HEK293 (cell line): Measurements from ENCODE around the gene CREM.
A peak's percentile ranks its signal among the peaks of the same experiment; 100 is the strongest.

ENCODE experiments used
- BCL11A ChIP-seq: fragments of 450-650 bp; formaldehyde crosslinking; IDR thresholded peaks from 2 replicates; pipeline ENCODE4 v1.5.1; 2016; ENCODE audit warnings: low read depth, missing biosample characterization, missing genetic modification characterization
- CTCF ChIP-seq: fragments of 450-650 bp; formaldehyde crosslinking; IDR thresholded peaks from 2 replicates; pipeline ENCODE4 v1.5.1; 2016; ENCODE audit warnings: missing biosample characterization, missing genetic modification characterization
- GFI1B ChIP-seq: fragments of 450-650 bp; formaldehyde crosslinking; IDR thresholded peaks from 2 replicates; pipeline ENCODE4 v1.5.1; 2016; ENCODE audit warnings: missing biosample characterization, missing genetic modification characterization
- INSM2 ChIP-seq: fragments of 450-650 bp; formaldehyde crosslinking; IDR thresholded peaks from 2 replicates; pipeline ENCODE4 v1.5.1; 2016; ENCODE audit warnings: missing biosample characterization, missing genetic modification characterization
- PATZ1 ChIP-seq: fragments of 450-650 bp; formaldehyde crosslinking; IDR thresholded peaks from 2 replicates; pipeline ENCODE4 v1.5.1; 2016; ENCODE audit warnings: missing biosample characterization, missing genetic modification characterization
- PRDM1 ChIP-seq: fragments of 450-650 bp; formaldehyde crosslinking; IDR thresholded peaks from 2 replicates; pipeline ENCODE4; 2016; ENCODE audit warnings: missing biosample characterization, missing genetic modification characterization
- PRDM10 ChIP-seq: fragments of 450-650 bp; formaldehyde crosslinking; IDR thresholded peaks from 2 replicates; pipeline ENCODE4 v1.5.1; 2016; ENCODE audit warnings: missing biosample characterization, missing genetic modification characterization
- SP3 ChIP-seq: fragments of 450-650 bp; formaldehyde crosslinking; IDR thresholded peaks from 2 replicates; pipeline ENCODE4 v1.5.1; 2016; ENCODE audit warnings: missing biosample characterization, missing genetic modification characterization
- ZBTB20 ChIP-seq: fragments of 450-650 bp; formaldehyde crosslinking; IDR thresholded peaks from 2 replicates; pipeline ENCODE4 v1.5.1; 2016; ENCODE audit warnings: missing biosample characterization, missing genetic modification characterization
- ZBTB21 ChIP-seq: fragments of 450-650 bp; formaldehyde crosslinking; IDR thresholded peaks from 2 replicates; pipeline ENCODE4 v1.5.1; 2017; ENCODE audit warnings: missing biosample characterization, missing genetic modification characterization
- ZBTB26 ChIP-seq: fragments of 450-650 bp; formaldehyde crosslinking; optimal IDR thresholded peaks from 2 replicates; pipeline ENCODE3; 2016; ENCODE audit warnings: missing biosample characterization, mild to moderate bottlenecking, missing genetic modification characterization
- ZNF114 ChIP-seq: fragments of 450-650 bp; formaldehyde crosslinking; IDR thresholded peaks from 2 replicates; pipeline ENCODE4 v1.5.0; 2017; ENCODE audit warnings: missing biosample characterization, missing genetic modification characterization
- ZNF133 ChIP-seq: fragments of 450-650 bp; formaldehyde crosslinking; IDR thresholded peaks from 2 replicates; pipeline ENCODE4 v1.5.1; 2016; ENCODE audit warnings: missing biosample characterization, missing genetic modification characterization
- ZNF214 ChIP-seq: fragments of 450-650 bp; formaldehyde crosslinking; IDR thresholded peaks from 2 replicates; pipeline ENCODE4 v1.5.1; 2017; ENCODE audit warnings: missing biosample characterization, mild to moderate bottlenecking, missing genetic modification characterization, borderline replicate concordance
- ZNF24 ChIP-seq: fragments of 450-650 bp; formaldehyde crosslinking; IDR thresholded peaks from 2 replicates; pipeline ENCODE4 v1.5.1; 2016; ENCODE audit warnings: missing biosample characterization, missing genetic modification characterization
- ZNF341 ChIP-seq: fragments of 450-650 bp; formaldehyde crosslinking; IDR thresholded peaks from 2 replicates; pipeline ENCODE4; 2016; ENCODE audit warnings: low read depth, missing biosample characterization, missing genetic modification characterization
- ZNF391 ChIP-seq: fragments of 450-650 bp; formaldehyde crosslinking; IDR thresholded peaks from 2 replicates; pipeline ENCODE4 v1.5.1; 2016; ENCODE audit warnings: low read depth, missing biosample characterization, missing genetic modification characterization, borderline replicate concordance
- ZNF488 ChIP-seq: fragments of 450-650 bp; formaldehyde crosslinking; IDR thresholded peaks from 2 replicates; pipeline ENCODE4 v1.5.1; 2016; ENCODE audit warnings: missing biosample characterization, missing genetic modification characterization
- ZNF510 ChIP-seq: fragments of 450-650 bp; formaldehyde crosslinking; IDR thresholded peaks from 2 replicates; pipeline ENCODE4 v1.5.1; 2018; ENCODE audit warnings: mild to moderate bottlenecking, missing genetic modification characterization, missing biosample characterization; ENCODE audit not compliant: insufficient replicate concordance
- ZNF530 ChIP-seq: fragments of 450-650 bp; formaldehyde crosslinking; IDR thresholded peaks from 2 replicates; pipeline ENCODE4 v1.5.1; 2016; ENCODE audit warnings: low read depth, missing biosample characterization, missing genetic modification characterization
- ZNF692 ChIP-seq: fragments of 450-650 bp; formaldehyde crosslinking; IDR thresholded peaks from 2 replicates; pipeline ENCODE4 v1.5.1; 2016; ENCODE audit warnings: missing biosample characterization, missing genetic modification characterization
- ZNF837 ChIP-seq: fragments of 450-650 bp; formaldehyde crosslinking; IDR thresholded peaks from 2 replicates; pipeline ENCODE4 v1.5.1; 2016; ENCODE audit warnings: missing biosample characterization, missing genetic modification characterization
- ZSCAN5A ChIP-seq: fragments of 450-650 bp; formaldehyde crosslinking; IDR thresholded peaks from 2 replicates; pipeline ENCODE4 v1.5.1; 2016; ENCODE audit warnings: missing biosample characterization, missing genetic modification characterization

The CREM gene

GRCh38 chr10:35090162-35090954 is 36.3 kb upstream of the CREM start, which contains the start of gene CUL2 (continued):
- peak; percentile 99 for TF ChIP-seq PRDM10 (tag by site-specific recombination)
- no peak for TF ChIP-seq CTCF (tag by site-specific recombination)
- TF ChIP-seq GFI1B (tag by site-specific recombination): no peak
- peak; percentile 91 for TF ChIP-seq ZNF24 (tag by site-specific recombination)
- TF ChIP-seq BCL11A: no peak
- TF ChIP-seq ZBTB26 (tag by site-specific recombination): peak; percentile 61
- TF ChIP-seq ZBTB20 (tag by site-specific recombination): peak; percentile 39; the same call in 1 of the 2 replicates
- TF ChIP-seq ZNF837 (tag by site-specific recombination): no peak
- no peak for TF ChIP-seq ZNF114
- TF ChIP-seq ZBTB21: no peak
- TF ChIP-seq ZNF133 (tag by site-specific recombination): no peak
- peak; percentile 75 for TF ChIP-seq ZNF692 (tag by site-specific recombination)
- TF ChIP-seq ZNF510 (tag by site-specific recombination): no peak
- TF ChIP-seq ZSCAN5A (tag by site-specific recombination): peak; percentile 82
- TF ChIP-seq ZNF214 (tag by site-specific recombination): no peak
- TF ChIP-seq ZNF488 (tag by site-specific recombination): no peak
- TF ChIP-seq ZNF391: peak; percentile 94
- TF ChIP-seq INSM2 (tag by site-specific recombination): peak; percentile 77
- peak; percentile 75; the same call in 1 of the 2 replicates for TF ChIP-seq PATZ1 (tag by site-specific recombination)
- TF ChIP-seq SP3 (tag by site-specific recombination): peak; percentile 71
- peak; percentile 94 for TF ChIP-seq ZNF341
- no peak for TF ChIP-seq PRDM1 (tag by site-specific recombination)
- TF ChIP-seq ZNF530 (tag by site-specific recombination): no peak
